HL-60 (cell line): ENCODE data around the gene PRELP.

ENCODE experiments used
- POLR2AphosphoS5 ChIP-seq: IDR thresholded peaks from 2 replicates; pipeline ENCODE4 v1.6.1; 2012; ENCODE audit warnings: low read depth
- REST ChIP-seq: IDR thresholded peaks from 2 replicates; pipeline ENCODE4 v1.6.1; 2012; ENCODE audit warnings: low read depth; ENCODE audit not compliant: insufficient replicate concordance
- TF ChIP-seq, protein P1 (sequence below): IDR thresholded peaks from one replicate; pipeline ENCODE4 v1.5.1; 2011; ENCODE audit warnings: low read length, control low read depth, inconsistent platforms; ENCODE audit not compliant: insufficient read depth

DNA sequence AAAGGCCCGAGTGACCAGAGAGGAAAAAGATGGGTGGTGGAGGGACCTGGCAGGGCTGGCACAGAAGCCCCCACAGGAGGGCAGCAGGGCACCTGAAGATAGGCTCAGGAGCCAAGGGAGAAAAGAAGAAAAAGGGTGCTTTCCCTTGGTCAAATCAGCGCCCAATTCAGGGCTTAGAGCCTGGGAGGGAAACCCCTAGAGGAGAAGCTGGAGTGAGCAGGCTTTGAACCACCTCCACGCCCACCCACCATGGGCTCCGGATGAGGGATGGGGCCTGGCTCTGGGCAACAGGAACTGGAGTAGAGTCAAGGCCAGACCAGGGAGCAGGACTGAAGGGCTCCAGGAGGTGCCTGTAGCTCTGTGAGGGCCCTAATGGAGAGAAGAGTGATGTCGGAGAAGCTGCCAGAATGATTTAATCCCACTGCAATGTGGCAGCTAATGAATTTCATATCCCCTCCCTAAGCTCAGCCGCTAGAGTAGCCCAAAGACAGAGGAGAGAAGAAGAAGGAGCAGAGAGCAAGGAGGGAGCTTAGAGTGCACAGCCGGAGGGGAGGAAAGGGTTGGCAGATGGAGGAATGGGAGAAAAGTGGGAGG, 12.0 kb upstream of the PRELP start:
- TF ChIP-seq, protein P1, sequence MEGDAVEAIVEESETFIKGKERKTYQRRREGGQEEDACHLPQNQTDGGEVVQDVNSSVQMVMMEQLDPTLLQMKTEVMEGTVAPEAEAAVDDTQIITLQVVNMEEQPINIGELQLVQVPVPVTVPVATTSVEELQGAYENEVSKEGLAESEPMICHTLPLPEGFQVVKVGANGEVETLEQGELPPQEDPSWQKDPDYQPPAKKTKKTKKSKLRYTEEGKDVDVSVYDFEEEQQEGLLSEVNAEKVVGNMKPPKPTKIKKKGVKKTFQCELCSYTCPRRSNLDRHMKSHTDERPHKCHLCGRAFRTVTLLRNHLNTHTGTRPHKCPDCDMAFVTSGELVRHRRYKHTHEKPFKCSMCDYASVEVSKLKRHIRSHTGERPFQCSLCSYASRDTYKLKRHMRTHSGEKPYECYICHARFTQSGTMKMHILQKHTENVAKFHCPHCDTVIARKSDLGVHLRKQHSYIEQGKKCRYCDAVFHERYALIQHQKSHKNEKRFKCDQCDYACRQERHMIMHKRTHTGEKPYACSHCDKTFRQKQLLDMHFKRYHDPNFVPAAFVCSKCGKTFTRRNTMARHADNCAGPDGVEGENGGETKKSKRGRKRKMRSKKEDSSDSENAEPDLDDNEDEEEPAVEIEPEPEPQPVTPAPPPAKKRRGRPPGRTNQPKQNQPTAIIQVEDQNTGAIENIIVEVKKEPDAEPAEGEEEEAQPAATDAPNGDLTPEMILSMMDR, result no peak
- TF ChIP-seq POLR2AphosphoS5 (no peak), REST (no peak)
